ENCODE measurements around the gene CARMIL3. TPM values are rescaled to one million over a fixed set of nuclear protein-coding genes. Genes with fewer than 3 reads are reported as not detected.

Gene CARMIL3
- polyA plus RNA-seq, 10 donors, result 0.09 to 0.50 (median 0.17) TPM

- no peak for DNase-seq
Measured at GRCh38 chr14:24115422-24116127, 63.8 kb downstream of the CARMIL3 start.

DNA sequence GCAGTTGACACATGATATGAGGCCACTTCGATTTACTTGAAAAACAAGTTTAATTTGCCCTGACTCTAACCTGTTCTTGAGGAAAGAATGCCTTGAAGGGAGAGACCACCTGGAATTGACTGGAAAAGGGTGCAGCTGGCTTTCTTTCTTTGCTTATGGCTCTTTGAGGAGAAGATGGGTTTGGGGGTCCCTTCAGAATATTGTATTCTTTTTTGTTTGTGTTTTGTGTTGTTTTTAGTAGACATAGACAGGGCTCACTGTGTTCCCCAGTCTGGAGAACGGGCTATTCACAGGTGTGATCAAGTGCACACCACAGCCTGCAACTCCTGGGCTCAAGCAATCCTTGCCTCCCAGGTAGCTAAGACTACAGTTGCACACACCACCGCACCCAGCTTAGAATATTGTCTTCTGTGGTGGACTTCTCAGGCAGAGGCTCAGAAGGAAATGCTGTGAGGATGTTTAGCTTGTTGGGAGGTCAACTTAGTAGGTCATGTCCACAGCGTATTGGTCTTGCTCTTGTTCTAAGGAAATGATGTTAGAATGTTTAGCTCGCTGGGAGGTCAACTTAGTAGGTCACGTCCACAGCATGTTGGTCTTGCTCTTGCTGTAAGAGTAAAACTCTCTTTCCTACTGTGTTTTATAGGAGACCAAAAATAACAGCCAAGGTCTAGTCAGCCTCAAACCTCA, 64.5 kb downstream of the CARMIL3 start:
- no peak for DNase-seq

DNA sequence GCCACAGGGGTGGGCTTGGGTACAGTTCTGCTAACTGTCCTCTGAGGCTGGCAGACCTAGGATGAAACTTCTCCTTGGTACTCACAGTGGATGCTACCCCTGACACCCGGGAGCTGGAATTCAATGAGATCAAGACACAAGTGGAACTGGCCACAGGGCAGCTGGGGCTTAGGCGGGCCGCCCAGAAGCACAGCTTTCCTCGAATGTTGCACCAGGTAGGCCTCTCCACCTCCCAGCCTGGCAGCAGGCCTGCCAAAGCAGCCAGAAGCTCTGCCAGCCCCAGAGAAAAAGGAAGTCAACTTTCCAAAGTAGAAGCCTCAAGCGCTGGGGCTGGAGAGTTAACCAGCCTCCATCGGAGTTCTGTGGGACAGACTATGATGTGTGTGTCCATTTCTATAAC, 65.4 kb downstream of the CARMIL3 start:
- DNase-seq, result no peak

Other genes with a start within 250 kb of the CARMIL3 start
- 10 to 100 TPM; 10.4 to 29.7 (median 20.1) TPM for gene DHRS4, start 98.2 kb upstream of the CARMIL3 start, polyA plus RNA-seq (ENCODE audit: insufficient read length in 10 of 10)
- 10 to 100 TPM in 8 of 10 donors, 1 to 10 TPM in 2; 8.4 to 17.3 (median 13.8) TPM for gene DHRS4L2, start 63.1 kb upstream of the CARMIL3 start, polyA plus RNA-seq (ENCODE audit: insufficient read length in 10 of 10)
- under 1 TPM in 1 of 10 donors, not detected in 9; 0.07 TPM for gene CPNE6, start 19.6 kb downstream of the CARMIL3 start, polyA plus RNA-seq (ENCODE audit: insufficient read length in 10 of 10)
- gene PCK2, start 42.3 kb downstream of the CARMIL3 start, polyA plus RNA-seq (ENCODE audit: insufficient read length in 10 of 10), result 1 to 10 TPM; 2.8 to 6.0 (median 3.5) TPM
- gene DCAF11, start 62.8 kb downstream of the CARMIL3 start, polyA plus RNA-seq (ENCODE audit: insufficient read length in 10 of 10), result 10 to 100 TPM; 35.0 to 45.0 (median 38.1) TPM
- 1 to 10 TPM in 9 of 10 donors, under 1 TPM in 1; 0.98 to 1.6 (median 1.2) TPM for gene NRL, start 62.9 kb downstream of the CARMIL3 start, polyA plus RNA-seq (ENCODE audit: insufficient read length in 10 of 10)
- gene FITM1, start 78.7 kb downstream of the CARMIL3 start, polyA plus RNA-seq (ENCODE audit: insufficient read length in 10 of 10), result 100 to 1,000 TPM in 8 of 10 donors, 10 to 100 TPM in 2; 68.5 to 142 (median 118) TPM
- 100 to 1,000 TPM in 8 of 10 donors, 10 to 100 TPM in 2; 96.2 to 122 (median 112) TPM for gene PSME1, start 84.2 kb downstream of the CARMIL3 start, polyA plus RNA-seq (ENCODE audit: insufficient read length in 10 of 10)
- 10 to 100 TPM; 19.1 to 30.8 (median 26.9) TPM for gene EMC9, start 89.6 kb downstream of the CARMIL3 start, polyA plus RNA-seq (ENCODE audit: insufficient read length in 10 of 10)
- 10 to 100 TPM; 72.7 to 96.7 (median 84.4) TPM for gene PSME2, start 94.6 kb downstream of the CARMIL3 start, polyA plus RNA-seq (ENCODE audit: insufficient read length in 10 of 10)
- 10 to 100 TPM; 26.5 to 46.0 (median 33.1) TPM for gene RNF31, start 95.5 kb downstream of the CARMIL3 start, polyA plus RNA-seq (ENCODE audit: insufficient read length in 10 of 10)
- 10 to 100 TPM; 23.8 to 36.0 (median 28.2) TPM for gene IRF9, start 109.3 kb downstream of the CARMIL3 start, polyA plus RNA-seq (ENCODE audit: insufficient read length in 10 of 10)
- 10 to 100 TPM in 6 of 10 donors, 1 to 10 TPM in 4; 5.7 to 11.6 (median 10.7) TPM for gene REC8, start 120.1 kb downstream of the CARMIL3 start, polyA plus RNA-seq (ENCODE audit: insufficient read length in 10 of 10)
- 10 to 100 TPM; 21.5 to 31.8 (median 26.6) TPM for gene IPO4, start 136.8 kb downstream of the CARMIL3 start, polyA plus RNA-seq (ENCODE audit: insufficient read length in 10 of 10)
- gene TM9SF1, start 143.4 kb downstream of the CARMIL3 start, polyA plus RNA-seq (ENCODE audit: insufficient read length in 10 of 10), result 10 to 100 TPM; 11.2 to 25.1 (median 17.6) TPM
- 1 to 10 TPM; 1.8 to 8.7 (median 2.8) TPM for gene TSSK4, start 153.7 kb downstream of the CARMIL3 start, polyA plus RNA-seq (ENCODE audit: insufficient read length in 10 of 10)
- gene CHMP4A, start 161.5 kb downstream of the CARMIL3 start, polyA plus RNA-seq (ENCODE audit: insufficient read length in 10 of 10), result 10 to 100 TPM; 26.0 to 44.1 (median 34.5) TPM
- 10 to 100 TPM in 1 of 10 donors, 1 to 10 TPM in 9; 6.1 to 10.2 (median 8.0) TPM for gene MDP1, start 164.1 kb downstream of the CARMIL3 start, polyA plus RNA-seq (ENCODE audit: insufficient read length in 10 of 10)
- gene NEDD8, start 180.4 kb downstream of the CARMIL3 start, polyA plus RNA-seq (ENCODE audit: insufficient read length in 10 of 10), result 100 to 1,000 TPM; 168 to 226 (median 186) TPM
- gene GMPR2, start 180.9 kb downstream of the CARMIL3 start, polyA plus RNA-seq (ENCODE audit: insufficient read length in 10 of 10), result 10 to 100 TPM; 41.5 to 57.6 (median 50.7) TPM
- gene TINF2, start 190.6 kb downstream of the CARMIL3 start, polyA plus RNA-seq (ENCODE audit: insufficient read length in 10 of 10), result 10 to 100 TPM; 33.5 to 43.0 (median 41.5) TPM
- gene TGM1, start 211.2 kb downstream of the CARMIL3 start, polyA plus RNA-seq (ENCODE audit: insufficient read length in 10 of 10), result 1 to 10 TPM in 7 of 10 donors, under 1 TPM in 3; 0.82 to 3.9 (median 1.3) TPM
- 10 to 100 TPM in 9 of 10 donors, 1 to 10 TPM in 1; 10.0 to 20.1 (median 13.3) TPM for gene RABGGTA, start 219.6 kb downstream of the CARMIL3 start, polyA plus RNA-seq (ENCODE audit: insufficient read length in 10 of 10)
- gene DHRS1, start 247.8 kb downstream of the CARMIL3 start, polyA plus RNA-seq (ENCODE audit: insufficient read length in 10 of 10), result 10 to 100 TPM; 10.9 to 21.2 (median 17.0) TPM
- gene NOP9, start 247.8 kb downstream of the CARMIL3 start, polyA plus RNA-seq (ENCODE audit: insufficient read length in 10 of 10), result 10 to 100 TPM; 18.6 to 24.6 (median 20.0) TPM

Data from muscle of back (tissue), 11 donors.